GM12892 (cell line): ENCODE data around the gene APBB2.
A peak's percentile ranks its signal among the peaks of the same experiment; 100 is the strongest.

Experiments used
- DNase-seq: peaks from one replicate; pipeline ENCODE4 v3.0.0; 2011; ENCODE audit not compliant: insufficient read length
- FAIRE-seq: peaks from 2 replicates; lab custom pipeline; 2011; peaks lifted over from hg19 to GRCh38; lab: Jason Lieb, UNC
- POLR2A ChIP-seq: IDR thresholded peaks from 2 replicates; pipeline ENCODE4 v1.6.1; 2011; ENCODE audit warnings: low read depth, low read length, control low read depth
- POLR2AphosphoS5 ChIP-seq: IDR thresholded peaks from 2 replicates; pipeline ENCODE4 v1.6.1; 2011; ENCODE audit warnings: low read depth, low read length, control low read depth
- TAF1 ChIP-seq: IDR thresholded peaks from 2 replicates; pipeline ENCODE4 v1.6.1; 2011; ENCODE audit warnings: low read depth, mild to moderate bottlenecking, control low read depth, low read length, borderline replicate concordance

APBB2 gene

GRCh38 chr4:40991908-40992307 is 222.4 kb downstream of the APBB2 start:
- FAIRE-seq (peak; percentile 83), DNase-seq (no peak)
- TF ChIP-seq POLR2AphosphoS5 (no peak), POLR2A (no peak), TAF1 (0 out of 2 replicates have a peak, but pooled peaks have one; percentile 40)

GRCh38 chr4:40990899-40991265 is 223.5 kb downstream of the APBB2 start:
- TF ChIP-seq TAF1 (no peak), POLR2A (no peak), POLR2AphosphoS5 (no peak)
- no peak for FAIRE-seq
- no peak for DNase-seq

- no peak for TF ChIP-seq POLR2AphosphoS5
- no peak for TF ChIP-seq TAF1
- TF ChIP-seq POLR2A, result no peak
- DNase-seq, result no peak
- FAIRE-seq, result peak; percentile 61
Observed at GRCh38 chr4:40990236-40990898, 224.0 kb downstream of the APBB2 start.

- TF ChIP-seq TAF1 (no peak), POLR2A (no peak), POLR2AphosphoS5 (no peak)
- FAIRE-seq (no peak), DNase-seq (no peak)
Observed at GRCh38 chr4:40987151-40987550, 227.2 kb downstream of the APBB2 start.

GRCh38 chr4:40986375-40986774 is 228.0 kb downstream of the APBB2 start:
- FAIRE-seq, result no peak
- no peak for DNase-seq
- TF ChIP-seq TAF1 (no peak), POLR2AphosphoS5 (no peak), POLR2A (no peak)

- no peak for FAIRE-seq
- no peak for DNase-seq
- TF ChIP-seq POLR2AphosphoS5, result no peak
Observed at GRCh38 chr4:40984051-40984450, 230.3 kb downstream of the APBB2 start.

GRCh38 chr4:40980318-40980883 is 233.9 kb downstream of the APBB2 start:
- no peak for TF ChIP-seq POLR2AphosphoS5
- TF ChIP-seq POLR2A, result no peak
- TF ChIP-seq TAF1, result no peak
- DNase-seq (no peak), FAIRE-seq (peak; percentile 77)

- no peak for FAIRE-seq
- no peak for DNase-seq
- TF ChIP-seq POLR2A, result no peak
Observed at GRCh38 chr4:40978548-40978947, 235.8 kb downstream of the APBB2 start.

- no peak for TF ChIP-seq POLR2A
- TF ChIP-seq POLR2AphosphoS5, result no peak
- no peak for TF ChIP-seq TAF1
- peak; percentile 77 for FAIRE-seq
- no peak for DNase-seq
Observed at GRCh38 chr4:40976343-40976742, 238.0 kb downstream of the APBB2 start.

GRCh38 chr4:40972722-40973121 is 241.6 kb downstream of the APBB2 start:
- no peak for DNase-seq
- TF ChIP-seq POLR2A, result no peak
- no peak for TF ChIP-seq POLR2AphosphoS5
- no peak for TF ChIP-seq TAF1
- FAIRE-seq, result no peak

- FAIRE-seq (no peak), DNase-seq (no peak)
Observed at GRCh38 chr4:40971338-40971737, 243.0 kb downstream of the APBB2 start.

GRCh38 chr4:40969501-40969900 is 244.8 kb downstream of the APBB2 start:
- TF ChIP-seq POLR2AphosphoS5 (no peak), TAF1 (no peak), POLR2A (no peak)
- DNase-seq (no peak), FAIRE-seq (no peak)

More at GRCh38 chr4:40971338-40971737, 243.0 kb downstream of the APBB2 start:
- TF ChIP-seq TAF1, result no peak
